Stomach smooth muscle (tissue), 2 donors: ENCODE results near the gene CPSF6.
A peak's percentile ranks its signal among the peaks of the same experiment; 100 is the strongest.

Source experiments
- H3K27ac ChIP-seq: one replicate; pipeline ENCODE4 v1.7.0; 2013; ENCODE audit warnings: mild to moderate bottlenecking, low read length, inconsistent platforms
- H3K27me3 ChIP-seq, 2 donors: one replicate each; pipeline ENCODE4 v1.7.0; 2013; ENCODE audit warnings: low read length in 2 of 2; ENCODE audit not compliant: insufficient read depth in 2 of 2, control insufficient read depth in 1 of 2
- H3K36me3 ChIP-seq, 2 donors: one replicate each; pipeline ENCODE4 v1.7.0; 2013; ENCODE audit warnings: low read length in 2 of 2; ENCODE audit not compliant: control insufficient read depth in 2 of 2, insufficient read depth in 2 of 2
- H3K4me1 ChIP-seq: one replicate; pipeline ENCODE4 v1.7.0; 2013; ENCODE audit warnings: low read length; ENCODE audit not compliant: control insufficient read depth, insufficient read depth
- H3K4me3 ChIP-seq, 2 donors: one replicate each; pipeline ENCODE4 v1.7.0; 2013; ENCODE audit warnings: low read length in 2 of 2
- H3K9ac ChIP-seq, 2 donors: one replicate each; pipeline ENCODE4 v1.7.0; 2013; ENCODE audit warnings: low read length in 2 of 2, mild to moderate bottlenecking in 1 of 2
- H3K9me3 ChIP-seq, 2 donors: one replicate each; pipeline ENCODE4 v1.7.0; 2013; ENCODE audit warnings: low read length in 2 of 2; ENCODE audit not compliant: control insufficient read depth in 2 of 2
- donor health status: healthy.
- donor health status: Pancreatic carcinoma.

Gene CPSF6

DNA sequence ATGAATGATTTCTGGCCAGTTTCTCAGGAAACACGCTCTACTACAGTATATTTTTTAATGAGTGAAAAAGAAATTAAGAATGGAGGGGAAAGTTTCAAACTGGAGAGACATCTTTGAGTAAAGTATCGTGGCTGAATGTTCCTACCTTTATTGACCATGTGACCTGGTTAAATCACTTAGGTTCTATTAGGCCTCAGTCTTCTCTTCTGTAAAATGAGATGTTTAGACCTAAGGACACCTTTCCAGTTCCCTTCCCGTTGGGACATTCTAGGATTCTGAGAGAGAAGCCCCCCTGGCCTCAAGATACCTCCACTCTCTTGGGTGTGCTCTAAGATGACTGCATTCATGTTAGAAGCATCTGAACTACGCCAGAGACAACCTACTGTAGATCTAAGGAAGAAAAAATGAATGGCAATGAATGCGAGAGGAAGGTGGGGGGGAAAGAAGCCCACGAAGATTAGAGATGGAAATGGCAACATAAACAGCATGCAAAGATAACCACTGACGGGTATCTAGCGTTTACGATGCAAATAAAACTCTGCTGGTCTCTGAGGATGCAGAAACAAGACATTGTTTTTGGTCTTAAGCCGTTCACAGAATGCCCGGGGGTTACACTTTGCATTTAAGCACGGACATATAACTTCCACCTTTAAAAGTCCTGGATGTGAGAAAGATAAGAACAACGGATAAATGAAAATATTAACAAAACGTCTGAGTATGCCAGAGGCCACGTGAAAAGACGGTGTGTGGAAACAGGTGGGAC, 599 bp upstream of the CPSF6 start:
- H3K4me3 ChIP-seq = peak overlapping the region; percentile 71 to 87
- peak overlapping the region; percentile 73 to 80 for H3K9ac ChIP-seq
- H3K9me3 ChIP-seq = no peaks in the 10 kb centered on the region
- H3K36me3 ChIP-seq = no peaks in the 10 kb centered on the region
- H3K27ac ChIP-seq = peak overlapping the region; percentile 80
- H3K27me3 ChIP-seq = no peaks in the 10 kb centered on the region
- H3K4me1 ChIP-seq = peaks cover 15% of the 10 kb centered on the region

DNA sequence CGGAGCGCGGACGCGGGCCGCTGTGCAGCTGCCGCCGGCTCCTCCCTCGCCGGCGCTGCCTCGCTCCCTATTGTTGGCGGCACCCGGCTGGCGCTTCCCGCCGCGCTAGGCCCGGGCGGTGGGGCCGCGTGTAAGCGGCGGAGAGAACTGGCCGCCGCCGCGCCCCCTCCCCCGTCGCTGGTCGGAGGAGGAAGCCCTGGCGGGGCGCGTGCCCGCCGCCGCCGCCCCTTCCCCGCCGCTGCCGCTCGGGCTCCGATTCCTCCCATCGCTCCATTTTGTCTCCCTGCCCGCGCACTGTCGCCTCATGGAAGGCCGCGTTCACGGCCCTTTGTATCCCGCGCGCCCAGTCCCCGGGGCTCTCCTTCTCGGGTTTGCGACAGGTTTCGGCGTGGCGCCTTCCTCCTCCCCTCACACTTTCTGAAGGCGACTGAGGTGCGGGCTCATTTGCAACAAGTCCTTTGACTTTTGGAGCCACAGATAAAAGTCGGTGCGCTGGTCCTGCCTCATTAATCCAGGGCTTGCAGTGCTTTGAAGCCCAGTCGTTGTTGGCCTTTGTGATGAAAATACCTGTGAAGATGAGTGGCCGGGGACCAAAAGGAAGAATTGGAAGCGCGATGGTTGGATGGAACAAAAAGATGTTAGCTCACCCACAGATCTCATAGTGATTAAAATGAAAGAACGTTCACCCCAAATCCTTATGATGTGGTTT, 707 bp downstream of the CPSF6 start:
- Histone ChIP-seq H3K4me1 (peaks cover 15% of the 10 kb centered on the region), H3K9me3 (no peaks in the 10 kb centered on the region), H3K36me3 (no peaks in the 10 kb centered on the region), H3K27me3 (no peaks in the 10 kb centered on the region), H3K9ac (peak overlapping the region; percentile 73 to 87), H3K27ac (peak overlapping the region; percentile 80), H3K4me3 (peak overlapping the region; percentile 59 to 87)

- H3K27me3 ChIP-seq = no peaks in the 10 kb centered on the region
- peak overlapping the region; percentile 80 for H3K27ac ChIP-seq
- no peaks in the 10 kb centered on the region for H3K36me3 ChIP-seq
- H3K4me1 ChIP-seq = peaks cover 15% of the 10 kb centered on the region
- H3K4me3 ChIP-seq = peak overlapping the region; percentile 59 to 87
- H3K9ac ChIP-seq = peak overlapping the region in 1 of 2 donors; percentile 73
- no peaks in the 10 kb centered on the region for H3K9me3 ChIP-seq
Measured at GRCh38 chr12:69240631-69240995, 1.2 kb downstream of the CPSF6 start.

- peak overlapping the region in 1 of 2 donors; percentile 87 for H3K4me3 ChIP-seq
- H3K9ac ChIP-seq = peak overlapping the region in 1 of 2 donors; percentile 31
- no peaks in the 10 kb centered on the region for H3K27me3 ChIP-seq
- no peaks in the 10 kb centered on the region for H3K36me3 ChIP-seq
- peaks cover 15% of the 10 kb centered on the region for H3K4me1 ChIP-seq
- no peaks in the 10 kb centered on the region for H3K9me3 ChIP-seq
- H3K27ac ChIP-seq = no peak overlapping the region
Measured at GRCh38 chr12:69241438-69242092, 2.2 kb downstream of the CPSF6 start.

DNA sequence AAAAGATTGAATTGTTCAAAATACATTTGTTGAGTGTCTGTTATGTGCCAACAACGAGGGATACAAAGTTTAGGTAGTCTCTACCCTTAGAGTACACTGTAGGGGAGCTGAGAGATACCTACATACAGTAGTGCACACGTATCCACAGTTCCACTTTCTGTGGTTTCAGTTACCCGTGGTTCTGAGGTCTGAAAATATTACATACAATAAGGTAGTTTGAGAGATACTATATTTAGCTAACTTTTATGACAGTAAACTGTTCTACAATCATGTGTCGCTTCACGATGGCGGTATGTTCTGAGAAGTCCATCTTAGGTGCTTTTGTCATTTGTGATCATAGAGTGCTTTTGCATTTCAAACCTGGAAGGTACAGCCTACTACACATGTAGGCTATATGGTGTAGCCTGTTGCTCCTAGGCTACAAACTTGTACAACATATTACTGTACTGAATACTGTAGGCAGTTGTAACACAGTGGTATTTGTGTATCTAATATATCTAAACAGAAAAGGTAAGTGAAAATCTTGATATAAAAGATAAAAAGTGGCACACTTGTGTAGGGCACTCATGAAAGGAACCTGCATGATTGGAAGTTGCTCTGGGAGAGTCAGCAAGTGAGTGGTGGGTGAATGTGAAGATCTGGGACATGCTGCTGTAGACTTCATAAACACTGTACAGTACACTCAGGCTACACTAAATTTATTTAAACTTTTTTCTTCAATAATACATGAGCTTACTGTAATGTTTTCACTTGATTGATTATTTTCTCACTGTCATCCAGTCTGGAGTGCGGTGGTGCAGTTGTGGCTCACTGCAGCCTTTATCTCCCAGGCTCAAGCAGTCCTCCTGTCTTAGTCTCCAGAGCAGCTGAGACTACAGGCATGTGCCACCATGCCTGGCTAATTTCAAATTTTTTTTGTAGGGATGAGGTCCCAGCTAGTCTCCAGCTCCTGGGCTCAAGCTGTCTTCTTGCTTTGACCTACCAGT, 4.0 kb downstream of the CPSF6 start:
- H3K27me3 ChIP-seq = no peaks in the 10 kb centered on the region
- no peak overlapping the region for H3K4me3 ChIP-seq
- H3K4me1 ChIP-seq = peaks cover 15% of the 10 kb centered on the region
- no peak overlapping the region for H3K9ac ChIP-seq
- H3K36me3 ChIP-seq = no peaks in the 10 kb centered on the region
- no peak overlapping the region for H3K27ac ChIP-seq
- H3K9me3 ChIP-seq = no peaks in the 10 kb centered on the region

GRCh38 chr12:69247268-69248018, 8.1 kb downstream of the CPSF6 start:
- Histone ChIP-seq H3K4me3 (no peak overlapping the region), H3K9ac (no peak overlapping the region), H3K9me3 (no peaks in the 10 kb centered on the region), H3K27me3 (no peaks in the 10 kb centered on the region), H3K36me3 (no peaks in the 10 kb centered on the region), H3K4me1 (peaks cover 2% of the 10 kb centered on the region), H3K27ac (no peak overlapping the region)

GRCh38 chr12:69252033-69252432, 12.7 kb downstream of the CPSF6 start:
- H3K27me3 ChIP-seq = no peaks in the 10 kb centered on the region
- no peak overlapping the region for H3K4me3 ChIP-seq
- no peak overlapping the region for H3K9ac ChIP-seq
- H3K4me1 ChIP-seq = no peaks in the 10 kb centered on the region
- H3K36me3 ChIP-seq = peaks cover 0 to 8% of the 10 kb centered on the region in 2 donors
- no peak overlapping the region for H3K27ac ChIP-seq
- no peaks in the 10 kb centered on the region for H3K9me3 ChIP-seq

GRCh38 chr12:69254046-69254445, 14.7 kb downstream of the CPSF6 start:
- peaks cover 15 to 22% of the 10 kb centered on the region in 2 donors for H3K36me3 ChIP-seq
- no peaks in the 10 kb centered on the region for H3K4me1 ChIP-seq
- H3K27ac ChIP-seq = no peak overlapping the region
- H3K9ac ChIP-seq = no peak overlapping the region
- no peaks in the 10 kb centered on the region for H3K27me3 ChIP-seq
- H3K4me3 ChIP-seq = no peak overlapping the region
- H3K9me3 ChIP-seq = no peaks in the 10 kb centered on the region

- H3K4me1 ChIP-seq = no peaks in the 10 kb centered on the region
- no peaks in the 10 kb centered on the region for H3K9me3 ChIP-seq
- no peak overlapping the region for H3K9ac ChIP-seq
- H3K4me3 ChIP-seq = no peak overlapping the region
- peaks cover 21 to 29% of the 10 kb centered on the region in 2 donors for H3K36me3 ChIP-seq
- no peaks in the 10 kb centered on the region for H3K27me3 ChIP-seq
- no peak overlapping the region for H3K27ac ChIP-seq
Measured at GRCh38 chr12:69254862-69255261, 15.5 kb downstream of the CPSF6 start.
